PC-9 (cell line): Measurements from ENCODE around the gene ANKRD13B. TPM values are rescaled to one million over a fixed set of nuclear protein-coding genes. Genes with fewer than 3 reads are reported as not detected.

Experiments
- BruUV-seq: library from RNA; stranded (reverse); fragments of 400-500 nt; replicated peaks from 2 replicates; lab custom pipeline; 2021; lab: Mats Ljungman, UMichigan
- CTCF ChIA-PET: fragments of 300-600 bp; sonication (Branson Sonifier 250); formaldehyde crosslinking; loops from one replicate; lab custom pipeline; 2022; ENCODE audit warnings: antibody characterized with exemption; lab: Charles Lee
- POLR2A ChIA-PET: fragments of 300-600 bp; sonication (Branson Sonifier 250); formaldehyde crosslinking; loops from one replicate; lab custom pipeline; 2022; ENCODE audit warnings: antibody characterized with exemption; ENCODE audit not compliant: unreplicated experiment; lab: Charles Lee
- DNase-seq, 2 experiments: peaks; one replicate each; pipeline versions ENCODE4 v3.0.0 to v3.0.0-alpha.2; 2015 to 2022; ENCODE audit warnings: mixed read lengths in 1 of 2
- H2AFZ ChIP-seq: fragments of 200-600 bp; sonication (generic); 2 replicates; pipeline ENCODE4 v1.8.1; 2017; ENCODE audit warnings: antibody characterized with exemption
- H3F3A ChIP-seq: fragments of 200-600 bp; sonication (generic); 2 replicates; pipeline ENCODE4 v1.8.1; 2017; ENCODE audit warnings: antibody characterized with exemption, mild to moderate bottlenecking, low read depth; ENCODE audit not compliant: insufficient read depth
- H3K27ac ChIP-seq: fragments of 200-600 bp; sonication (generic); 2 replicates; pipeline ENCODE4 v1.6.1; 2016; ENCODE audit warnings: mixed run types
- H3K27me3 ChIP-seq: fragments of 200-600 bp; sonication (generic); 2 replicates; pipeline ENCODE4 v1.6.1; 2016; ENCODE audit warnings: low read depth, mixed run types; ENCODE audit not compliant: insufficient read depth
- H3K36me3 ChIP-seq: fragments of 200-600 bp; sonication (generic); 2 replicates; pipeline ENCODE4 v1.6.1; 2016; ENCODE audit warnings: low read depth, mixed run types
- H3K4me1 ChIP-seq: fragments of 200-600 bp; sonication (generic); replicated peaks from 2 replicates; pipeline ENCODE4 v1.6.1; 2016; ENCODE audit warnings: mixed run types; ENCODE audit not compliant: insufficient read depth
- H3K4me2 ChIP-seq: fragments of 200-600 bp; sonication (generic); 2 replicates; pipeline ENCODE4 v1.6.1; 2017; ENCODE audit warnings: mixed run types
- H3K4me3 ChIP-seq: fragments of 200-600 bp; sonication (generic); 2 replicates; pipeline ENCODE4 v1.6.1; 2016; ENCODE audit warnings: mixed run types
- H3K79me2 ChIP-seq: fragments of 200-600 bp; sonication (generic); 2 replicates; pipeline ENCODE4 v1.6.1; 2017; ENCODE audit warnings: low read depth, mixed run types
- H3K9me2 ChIP-seq: fragments of 200-600 bp; sonication (generic); 2 replicates; pipeline ENCODE4 v1.8.1; 2017; ENCODE audit warnings: mild to moderate bottlenecking; ENCODE audit not compliant: insufficient read depth
- H3K9me3 ChIP-seq: fragments of 200-600 bp; sonication (generic); 2 replicates; pipeline ENCODE4 v1.8.1; 2016; ENCODE audit warnings: low read depth; ENCODE audit not compliant: insufficient read depth
- H4K20me1 ChIP-seq: fragments of 200-600 bp; sonication (generic); 2 replicates; pipeline ENCODE4 v1.8.1; 2017; ENCODE audit not compliant: insufficient read depth
- CTCF ChIP-seq: fragments of 200-600 bp; sonication (generic); conservative IDR thresholded peaks from 2 replicates; pipeline ENCODE4 v1.6.1; 2017; ENCODE audit warnings: mixed run types, antibody characterized with exemption, mild to moderate bottlenecking, moderate library complexity
- EZH2 ChIP-seq: fragments of 200-600 bp; sonication (generic); IDR thresholded peaks from 2 replicates; pipeline ENCODE4 v1.8.0; 2017; ENCODE audit warnings: antibody characterized with exemption, low read depth
- intact Hi-C: fragments of 100-400 bp; cut with micrococcal nuclease; formaldehyde crosslinking; loops from one replicate; pipeline ENCODE4 v1.10.0; 2022; ENCODE audit not compliant: unreplicated experiment
- total RNA-seq: library from RNA; stranded (reverse); gene quantifications from 2 replicates; pipeline ENCODE4 v1.2.3, GENCODE V29; 2021

Gene ANKRD13B
- total RNA-seq, 1 experiment from 2014 or later = 28.4 TPM

GRCh38 chr17:29588017-29588561 is 4.8 kb upstream of the ANKRD13B start:
- H3K4me1 ChIP-seq = peaks cover 33% of the 10 kb centered on the region
- no peaks in the 10 kb centered on the region for H3K27me3 ChIP-seq
- no peak for TF ChIP-seq CTCF
- TF ChIP-seq EZH2 = no peak
- H3K79me2 ChIP-seq = peaks cover 48% of the 10 kb centered on the region
- no peak overlapping the region for H2AFZ ChIP-seq
- no peaks in the 10 kb centered on the region for H3K9me3 ChIP-seq
- no peaks in the 10 kb centered on the region for H3K36me3 ChIP-seq
- no TSS peak for BruUV-seq
- H3F3A ChIP-seq = peaks cover 30% of the 10 kb centered on the region
- H4K20me1 ChIP-seq = peaks cover 11% of the 10 kb centered on the region
- peak overlapping the region; percentile 93 for H3K4me3 ChIP-seq
- peak overlapping the region; percentile 86 for H3K4me2 ChIP-seq
- no peaks in the 10 kb centered on the region for H3K9me2 ChIP-seq
- no peak for DNase-seq
- intact Hi-C loops = loop anchor here (2.0 kb wide), 1 partner anchor 35 kb away; the partner anchor contains the start of gene CORO6
- CTCF ChIA-PET = interaction anchor here (1.4 kb wide), 1 partner anchor 51 kb away, joined by 3 read pairs; no protein-coding TSS in a partner anchor
- POLR2A ChIA-PET = interaction anchor here (0.5 kb wide), 1 partner anchor 291 kb away, joined by 5 read pairs; no protein-coding TSS in a partner anchor
- H3K27ac ChIP-seq = no peak overlapping the region

DNA sequence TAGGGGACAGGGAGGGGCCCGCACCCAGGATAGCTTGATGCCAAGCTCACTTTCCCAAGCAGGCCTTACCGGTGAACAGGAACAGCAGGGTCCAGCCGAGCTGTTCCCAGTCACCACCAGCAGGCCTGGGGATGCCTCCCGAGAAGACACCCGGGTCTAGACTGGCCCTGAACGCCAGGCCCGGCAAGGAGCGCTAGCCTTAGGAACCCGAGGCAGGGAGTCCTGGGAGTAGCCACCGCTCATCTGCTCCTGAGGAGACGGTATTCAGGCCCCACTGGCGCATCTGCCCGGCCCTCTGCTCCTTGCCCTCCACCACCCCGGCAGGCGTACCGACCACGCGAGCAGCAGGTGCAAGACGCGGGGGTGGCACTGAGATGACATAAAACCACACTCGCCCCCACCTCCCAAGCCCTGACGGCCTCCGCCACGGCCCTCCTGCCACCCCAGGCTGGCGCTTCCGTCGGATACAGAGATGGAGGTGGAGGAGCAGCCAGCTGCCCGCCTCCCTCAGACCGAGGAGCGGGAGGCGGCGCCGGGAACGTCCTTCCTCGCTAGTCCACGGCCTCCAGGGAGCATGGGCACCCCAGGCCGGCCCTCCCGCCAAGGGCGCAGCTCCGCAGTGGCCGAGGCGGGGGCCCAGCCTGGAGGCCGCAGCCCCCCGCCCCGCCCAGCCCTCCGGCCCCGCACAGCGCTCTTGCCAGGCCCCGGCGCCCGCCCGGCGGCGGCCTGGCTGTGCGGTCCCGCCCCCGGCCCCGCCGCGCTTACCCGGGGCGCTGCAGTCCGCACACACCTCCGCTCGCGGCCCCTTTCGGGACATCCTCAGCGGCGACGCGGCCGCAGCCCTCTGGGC is 4.1 kb upstream of the ANKRD13B start:
- POLR2A ChIA-PET = interaction anchor here (0.5 kb wide), 1 partner anchor 290 kb away, joined by 5 read pairs; no protein-coding TSS in a partner anchor
- H3K36me3 ChIP-seq = no peaks in the 10 kb centered on the region
- intact Hi-C loops = loop anchor here (1.0 to 2.0 kb wide), 2 partner anchors 20 to 34 kb away; partner anchors contain the start of genes CORO6 and TP53I13
- peaks cover 11% of the 10 kb centered on the region for H4K20me1 ChIP-seq
- H3K79me2 ChIP-seq = peaks cover 48% of the 10 kb centered on the region
- H3K4me1 ChIP-seq = peaks cover 33% of the 10 kb centered on the region
- H3K9me2 ChIP-seq = no peaks in the 10 kb centered on the region
- H3K9me3 ChIP-seq = no peaks in the 10 kb centered on the region
- no peaks in the 10 kb centered on the region for H3K27me3 ChIP-seq
- no peak for TF ChIP-seq CTCF
- TF ChIP-seq EZH2 = no peak
- BruUV-seq = no TSS peak
- peak overlapping the region; percentile 86 for H3K4me2 ChIP-seq
- peaks cover 30% of the 10 kb centered on the region for H3F3A ChIP-seq
- H3K27ac ChIP-seq = 0 out of 2 replicates have a peak overlapping the region, but pooled peaks have one; percentile 4
- peak overlapping the region; percentile 81 for H2AFZ ChIP-seq
- DNase-seq = no peak
- H3K4me3 ChIP-seq = peak overlapping the region; percentile 93
- CTCF ChIA-PET = interaction anchor here (1.4 kb wide), 1 partner anchor 51 kb away, joined by 3 read pairs; no protein-coding TSS in a partner anchor
